Lower lobe of right lung (tissue), 2 donors: ENCODE results near the gene SLC5A1. TPM values are rescaled to one million over a fixed set of nuclear protein-coding genes. Genes with fewer than 3 reads are reported as not detected.

Source experiments
- ATAC-seq, 2 donors: fragments of 200-7000 bp; cut with Tn5 transposase; one replicate each; pipeline ENCODE4 v1.9.1; 2020 to 2022; ENCODE audit warnings: mild to moderate bottlenecking in 2 of 2, moderate library complexity in 2 of 2
- DNase-seq: peaks from one replicate; pipeline ENCODE4 v3.0.0-alpha.2; 2020
- H3K27ac ChIP-seq: fragments of 200-600 bp; one replicate; pipeline ENCODE4 v1.8.0; 2022
- H3K27me3 ChIP-seq: fragments of 200-600 bp; one replicate; pipeline ENCODE4 v1.8.0; 2022; ENCODE audit warnings: low read depth
- H3K36me3 ChIP-seq: fragments of 200-600 bp; one replicate; pipeline ENCODE4 v1.8.0; 2022; ENCODE audit warnings: mild to moderate bottlenecking
- H3K4me1 ChIP-seq: fragments of 200-600 bp; one replicate; pipeline ENCODE4 v1.8.0; 2022
- H3K4me3 ChIP-seq: fragments of 200-600 bp; one replicate; pipeline ENCODE4 v1.8.0; 2022; ENCODE audit warnings: mild to moderate bottlenecking
- H3K9me3 ChIP-seq: fragments of 200-600 bp; one replicate; pipeline ENCODE4 v1.8.0; 2022
- intact Hi-C: fragments of 100-400 bp; cut with DNase I; formaldehyde crosslinking; loops from one replicate; pipeline ENCODE4 v1.11.0; 2022
- total RNA-seq: library from RNA; stranded (reverse); fragmentation: NEBNext Ultra II Directional; extraction: Animal tissue kit (Norgen Biotek cat#: 25700); gene quantifications from one replicate; pipeline ENCODE4 v1.2.1, GENCODE V29; 2021
- TF ChIP-seq, protein P1 (sequence below): fragments of 200-600 bp; IDR thresholded peaks from one replicate; pipeline ENCODE4 v1.8.0; 2022; ENCODE audit warnings: antibody characterized with exemption, mild to moderate bottlenecking
- donor health status: DM: no; HTN: yes; CAD: no; lungs with severe emphysema.

SLC5A1 gene
- total RNA-seq, 1 donor from 2014 or later, result 1.8 TPM

DNA sequence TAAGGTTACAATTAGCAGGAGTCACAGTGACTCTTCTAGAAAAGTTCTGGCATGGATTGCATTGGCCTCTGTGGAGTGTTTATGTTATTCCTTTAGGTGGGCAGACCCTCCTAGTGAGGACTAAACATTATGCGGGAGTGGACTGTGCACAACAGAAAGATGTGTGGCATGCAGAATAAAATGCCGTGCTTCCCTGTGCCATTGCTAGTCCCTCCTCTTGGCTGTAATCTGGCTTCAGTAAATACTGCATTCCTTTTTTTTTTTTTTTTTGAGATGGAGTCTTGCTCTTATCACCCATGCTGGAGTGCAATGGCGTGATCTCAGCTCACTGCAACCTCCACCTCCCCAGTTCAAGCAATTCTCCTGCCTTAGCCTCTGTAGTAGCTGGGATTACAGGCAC lies 45.0 kb downstream of the SLC5A1 start:
- TF ChIP-seq, protein P1, sequence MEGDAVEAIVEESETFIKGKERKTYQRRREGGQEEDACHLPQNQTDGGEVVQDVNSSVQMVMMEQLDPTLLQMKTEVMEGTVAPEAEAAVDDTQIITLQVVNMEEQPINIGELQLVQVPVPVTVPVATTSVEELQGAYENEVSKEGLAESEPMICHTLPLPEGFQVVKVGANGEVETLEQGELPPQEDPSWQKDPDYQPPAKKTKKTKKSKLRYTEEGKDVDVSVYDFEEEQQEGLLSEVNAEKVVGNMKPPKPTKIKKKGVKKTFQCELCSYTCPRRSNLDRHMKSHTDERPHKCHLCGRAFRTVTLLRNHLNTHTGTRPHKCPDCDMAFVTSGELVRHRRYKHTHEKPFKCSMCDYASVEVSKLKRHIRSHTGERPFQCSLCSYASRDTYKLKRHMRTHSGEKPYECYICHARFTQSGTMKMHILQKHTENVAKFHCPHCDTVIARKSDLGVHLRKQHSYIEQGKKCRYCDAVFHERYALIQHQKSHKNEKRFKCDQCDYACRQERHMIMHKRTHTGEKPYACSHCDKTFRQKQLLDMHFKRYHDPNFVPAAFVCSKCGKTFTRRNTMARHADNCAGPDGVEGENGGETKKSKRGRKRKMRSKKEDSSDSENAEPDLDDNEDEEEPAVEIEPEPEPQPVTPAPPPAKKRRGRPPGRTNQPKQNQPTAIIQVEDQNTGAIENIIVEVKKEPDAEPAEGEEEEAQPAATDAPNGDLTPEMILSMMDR, result no peak
- DNase-seq (no peak), ATAC-seq (peak; percentile 34 to 62)
- Histone ChIP-seq H3K27me3 (peaks cover 10% of the 10 kb centered on the region), H3K4me3 (no peak overlapping the region), H3K4me1 (no peaks in the 10 kb centered on the region), H3K36me3 (no peaks in the 10 kb centered on the region), H3K27ac (no peak overlapping the region), H3K9me3 (no peaks in the 10 kb centered on the region)
- intact Hi-C loops, result no loop called here

DNA sequence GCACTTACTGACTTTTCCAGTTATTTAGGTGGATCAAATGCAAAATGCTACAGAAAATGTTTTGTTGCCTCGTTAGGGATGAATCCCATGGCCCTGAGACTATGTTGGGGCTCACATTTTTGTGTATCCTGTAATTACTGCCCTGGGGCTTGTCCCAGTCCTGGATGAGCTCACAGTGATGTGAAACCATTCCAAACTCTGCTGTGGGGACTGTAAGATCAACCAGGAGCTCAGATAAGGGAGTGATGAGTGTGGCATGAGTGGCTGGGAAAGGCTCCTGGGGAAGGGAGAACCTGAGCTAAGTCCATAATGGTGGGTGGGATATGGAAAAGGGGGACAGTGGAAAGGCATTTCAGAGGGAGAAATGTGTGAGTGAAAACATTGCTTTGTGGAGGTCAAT lies 54.0 kb downstream of the SLC5A1 start:
- no peak overlapping the region for H3K4me3 ChIP-seq
- H3K27ac ChIP-seq, result no peak overlapping the region
- TF ChIP-seq, protein P1, result no peak
- DNase-seq, result no peak
- no peaks in the 10 kb centered on the region for H3K9me3 ChIP-seq
- no peak for ATAC-seq
- intact Hi-C loops, result no loop called here
- H3K4me1 ChIP-seq, result no peaks in the 10 kb centered on the region
- H3K36me3 ChIP-seq, result no peaks in the 10 kb centered on the region
- H3K27me3 ChIP-seq, result no peaks in the 10 kb centered on the region

DNA sequence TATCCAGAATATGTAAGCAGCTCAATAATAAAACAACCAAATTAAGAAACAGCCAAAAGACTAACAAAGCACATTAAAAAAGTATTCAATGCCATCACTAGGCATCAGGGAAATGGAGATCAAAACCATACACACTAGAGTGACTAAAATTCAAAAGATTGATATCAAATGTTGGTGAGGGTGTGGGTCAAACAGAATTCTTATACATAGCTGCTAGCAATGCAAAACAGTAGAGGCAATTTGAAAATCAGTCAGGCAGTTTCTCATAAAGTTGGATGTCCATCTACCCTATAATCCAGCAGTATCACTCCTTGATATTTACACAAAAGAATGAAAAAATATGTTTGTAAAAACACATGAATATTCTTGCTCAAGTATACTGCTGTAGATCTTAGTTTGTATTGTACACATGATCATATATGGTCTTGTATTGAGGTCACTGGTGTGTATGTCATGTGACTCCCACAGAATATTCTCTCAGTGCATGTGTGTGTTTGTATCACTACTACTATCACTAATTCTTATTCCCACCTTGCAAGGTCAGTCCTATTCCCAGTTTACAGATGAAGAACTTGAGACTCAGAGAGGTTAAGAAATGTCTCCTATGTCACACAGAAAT lies 54.9 kb downstream of the SLC5A1 start:
- H3K27me3 ChIP-seq, result no peaks in the 10 kb centered on the region
- H3K9me3 ChIP-seq, result no peaks in the 10 kb centered on the region
- H3K36me3 ChIP-seq, result no peaks in the 10 kb centered on the region
- ATAC-seq, result no peak
- DNase-seq, result no peak
- H3K27ac ChIP-seq, result no peak overlapping the region
- intact Hi-C loops, result no loop called here
- no peaks in the 10 kb centered on the region for H3K4me1 ChIP-seq
- H3K4me3 ChIP-seq, result no peak overlapping the region
- TF ChIP-seq, protein P1, result no peak

DNA sequence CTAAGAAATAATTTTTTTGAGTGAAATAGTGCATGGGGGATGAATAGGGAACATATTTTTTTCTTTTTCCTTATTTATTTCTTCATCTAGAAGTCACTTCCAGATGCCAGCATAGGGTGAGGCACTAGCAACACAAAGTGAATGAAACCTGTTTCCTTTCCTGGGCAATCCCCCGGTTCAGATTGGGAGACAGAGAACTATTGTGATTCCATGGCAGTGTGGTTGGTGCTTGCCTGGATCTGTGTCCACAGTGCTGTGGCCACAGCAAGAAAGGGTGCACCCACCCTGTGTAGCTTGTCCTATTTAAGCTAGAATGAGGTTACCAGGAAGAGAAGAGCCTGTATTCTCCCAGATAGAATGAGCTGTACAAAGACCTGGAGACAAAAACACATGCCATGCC lies 57.6 kb downstream of the SLC5A1 start:
- H3K27me3 ChIP-seq, result no peaks in the 10 kb centered on the region
- H3K36me3 ChIP-seq, result no peaks in the 10 kb centered on the region
- H3K9me3 ChIP-seq, result no peaks in the 10 kb centered on the region
- H3K27ac ChIP-seq, result no peak overlapping the region
- TF ChIP-seq, protein P1, result no peak
- intact Hi-C loops, result loop anchor here (10.0 kb wide), 1 partner anchor 164 kb away; no protein-coding TSS in a partner anchor
- no peak overlapping the region for H3K4me3 ChIP-seq
- no peak for ATAC-seq
- H3K4me1 ChIP-seq, result no peaks in the 10 kb centered on the region
- no peak for DNase-seq

DNA sequence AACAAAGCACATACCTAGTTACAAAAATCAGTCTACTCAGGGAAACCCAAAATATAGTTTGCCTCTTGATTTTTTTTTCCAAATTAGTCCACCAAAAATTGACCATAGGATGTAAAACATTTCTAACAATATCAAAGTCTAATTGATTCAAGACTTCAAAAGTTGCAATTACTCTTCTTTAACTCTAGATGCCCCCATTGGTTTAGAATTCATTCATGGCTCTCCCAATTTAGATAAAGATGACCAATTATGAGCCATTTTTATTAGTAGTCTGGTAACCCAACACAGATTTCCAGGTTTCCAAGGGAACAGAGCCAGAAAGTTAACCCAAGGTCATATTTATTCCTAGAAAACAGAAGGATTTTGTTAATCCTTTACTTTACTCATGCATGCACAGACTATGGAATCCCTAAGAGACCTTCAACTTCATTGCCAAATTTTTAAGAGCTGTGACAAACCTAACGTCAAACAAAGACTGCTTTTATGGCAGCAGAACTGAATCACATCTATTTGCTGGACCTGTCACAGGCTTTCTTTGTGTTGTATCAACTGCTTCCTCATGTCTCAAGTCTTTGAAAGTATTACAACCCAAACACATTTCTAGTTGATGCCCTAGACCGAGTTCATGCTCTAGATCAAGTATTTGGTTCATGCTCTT lies 60.7 kb downstream of the SLC5A1 start:
- no peak overlapping the region for H3K27ac ChIP-seq
- H3K4me1 ChIP-seq, result no peaks in the 10 kb centered on the region
- no peaks in the 10 kb centered on the region for H3K36me3 ChIP-seq
- H3K9me3 ChIP-seq, result no peaks in the 10 kb centered on the region
- H3K4me3 ChIP-seq, result no peak overlapping the region
- TF ChIP-seq, protein P1, result peak; percentile 44
- DNase-seq (no peak), ATAC-seq (no peak)
- intact Hi-C loops, result loop anchor here (10.0 kb wide), 1 partner anchor 161 kb away; no protein-coding TSS in a partner anchor
- H3K27me3 ChIP-seq, result peaks cover 10% of the 10 kb centered on the region
